ENCODE results near the gene PARD3B. TPM values are rescaled to one million over a fixed set of nuclear protein-coding genes. Genes with fewer than 3 reads are reported as not detected.

The PARD3B gene
- total RNA-seq, 1 donor from 2014 or later: 0.66 TPM

DNA sequence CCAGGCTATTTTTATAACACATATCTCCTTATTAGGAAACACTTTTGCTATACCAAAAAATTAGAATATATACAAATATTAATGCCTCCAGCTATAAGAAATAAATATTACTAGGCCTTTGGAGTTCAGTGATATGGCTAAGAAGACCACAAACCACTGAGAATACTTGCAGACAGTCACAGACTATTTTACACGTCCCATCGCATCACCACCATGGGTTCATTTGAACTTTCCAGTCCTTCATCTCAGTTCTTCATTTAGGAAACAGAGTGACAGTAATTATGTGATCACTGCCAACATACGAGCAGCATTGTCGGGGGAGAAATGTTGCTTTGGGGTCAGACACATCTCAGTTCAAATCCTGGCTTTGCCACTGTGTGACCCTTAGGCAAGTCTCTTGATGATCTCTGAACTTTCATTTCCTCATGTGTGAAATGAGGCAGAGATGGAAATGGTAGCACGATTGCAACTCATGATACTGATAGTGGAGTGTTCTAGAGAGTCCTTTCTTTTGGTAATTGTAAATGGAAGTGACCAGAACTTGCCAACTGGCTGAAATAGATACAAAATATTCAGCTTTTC, 998.1 kb downstream of the PARD3B start:
- no peak overlapping the region for H3K27ac Mint-ChIP-seq (ENCODE audit: unreplicated experiment)
- H3K4me3 Mint-ChIP-seq (ENCODE audit: unreplicated experiment): no peak overlapping the region
- H3K9me3 Mint-ChIP-seq (ENCODE audit: unreplicated experiment): no peaks in the 10 kb centered on the region
- no peaks in the 10 kb centered on the region for H3K36me3 Mint-ChIP-seq (ENCODE audit: unreplicated experiment)
- peaks cover 9% of the 10 kb centered on the region for H3K4me1 Mint-ChIP-seq (ENCODE audit: low read depth, unreplicated experiment)
- TF ChIP-seq, protein P1, sequence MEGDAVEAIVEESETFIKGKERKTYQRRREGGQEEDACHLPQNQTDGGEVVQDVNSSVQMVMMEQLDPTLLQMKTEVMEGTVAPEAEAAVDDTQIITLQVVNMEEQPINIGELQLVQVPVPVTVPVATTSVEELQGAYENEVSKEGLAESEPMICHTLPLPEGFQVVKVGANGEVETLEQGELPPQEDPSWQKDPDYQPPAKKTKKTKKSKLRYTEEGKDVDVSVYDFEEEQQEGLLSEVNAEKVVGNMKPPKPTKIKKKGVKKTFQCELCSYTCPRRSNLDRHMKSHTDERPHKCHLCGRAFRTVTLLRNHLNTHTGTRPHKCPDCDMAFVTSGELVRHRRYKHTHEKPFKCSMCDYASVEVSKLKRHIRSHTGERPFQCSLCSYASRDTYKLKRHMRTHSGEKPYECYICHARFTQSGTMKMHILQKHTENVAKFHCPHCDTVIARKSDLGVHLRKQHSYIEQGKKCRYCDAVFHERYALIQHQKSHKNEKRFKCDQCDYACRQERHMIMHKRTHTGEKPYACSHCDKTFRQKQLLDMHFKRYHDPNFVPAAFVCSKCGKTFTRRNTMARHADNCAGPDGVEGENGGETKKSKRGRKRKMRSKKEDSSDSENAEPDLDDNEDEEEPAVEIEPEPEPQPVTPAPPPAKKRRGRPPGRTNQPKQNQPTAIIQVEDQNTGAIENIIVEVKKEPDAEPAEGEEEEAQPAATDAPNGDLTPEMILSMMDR (IDR thresholded peaks at IDR 0.05; ENCODE audit: partially characterized antibody, unreplicated experiment): no peak
- DNase-seq: no peak
- H3K27me3 Mint-ChIP-seq (ENCODE audit: unreplicated experiment): no peaks in the 10 kb centered on the region

DNA sequence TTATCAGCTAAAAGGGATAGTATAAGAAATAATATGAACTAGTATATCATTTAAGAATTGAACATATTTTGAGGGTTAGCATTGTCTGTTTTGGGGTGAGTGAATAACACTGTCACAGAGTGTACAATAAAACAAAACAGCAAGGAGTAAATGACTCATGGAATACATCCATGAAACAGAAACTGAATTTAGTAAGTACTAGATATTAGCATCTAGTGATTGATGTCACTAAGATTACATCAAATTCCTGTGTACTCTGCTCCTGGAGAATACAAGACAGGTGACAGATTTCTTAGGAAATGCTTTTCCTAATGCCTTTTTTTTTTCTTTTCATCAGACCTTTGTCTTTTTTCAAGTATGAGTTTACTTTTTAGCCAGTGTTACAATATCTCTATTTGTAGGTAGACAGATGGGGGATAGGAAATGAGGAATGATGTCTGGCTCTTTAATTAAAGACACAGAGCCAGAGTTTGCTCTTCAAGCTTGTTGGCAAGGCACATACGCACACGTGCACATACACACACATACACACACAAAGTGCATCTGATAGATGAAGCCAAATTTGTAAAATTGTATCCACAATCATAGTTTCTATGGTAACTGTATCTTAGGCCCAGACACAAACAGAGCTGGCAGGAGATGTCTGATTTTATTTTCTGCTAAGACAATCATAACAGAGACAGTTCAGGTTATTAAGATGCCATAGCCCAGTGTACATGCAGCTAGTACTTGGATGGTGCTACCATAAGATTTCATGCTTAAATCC, 998.8 kb downstream of the PARD3B start:
- TF ChIP-seq, protein P1 (IDR thresholded peaks at IDR 0.05; ENCODE audit: partially characterized antibody, unreplicated experiment): no peak
- Mint-ChIP-seq H3K27ac (ENCODE audit: unreplicated experiment) (no peak overlapping the region), H3K36me3 (ENCODE audit: unreplicated experiment) (no peaks in the 10 kb centered on the region), H3K27me3 (ENCODE audit: unreplicated experiment) (no peaks in the 10 kb centered on the region), H3K4me3 (ENCODE audit: unreplicated experiment) (no peak overlapping the region), H3K4me1 (ENCODE audit: low read depth, unreplicated experiment) (peaks cover 9% of the 10 kb centered on the region), H3K9me3 (ENCODE audit: unreplicated experiment) (no peaks in the 10 kb centered on the region)
- no peak for DNase-seq

DNA sequence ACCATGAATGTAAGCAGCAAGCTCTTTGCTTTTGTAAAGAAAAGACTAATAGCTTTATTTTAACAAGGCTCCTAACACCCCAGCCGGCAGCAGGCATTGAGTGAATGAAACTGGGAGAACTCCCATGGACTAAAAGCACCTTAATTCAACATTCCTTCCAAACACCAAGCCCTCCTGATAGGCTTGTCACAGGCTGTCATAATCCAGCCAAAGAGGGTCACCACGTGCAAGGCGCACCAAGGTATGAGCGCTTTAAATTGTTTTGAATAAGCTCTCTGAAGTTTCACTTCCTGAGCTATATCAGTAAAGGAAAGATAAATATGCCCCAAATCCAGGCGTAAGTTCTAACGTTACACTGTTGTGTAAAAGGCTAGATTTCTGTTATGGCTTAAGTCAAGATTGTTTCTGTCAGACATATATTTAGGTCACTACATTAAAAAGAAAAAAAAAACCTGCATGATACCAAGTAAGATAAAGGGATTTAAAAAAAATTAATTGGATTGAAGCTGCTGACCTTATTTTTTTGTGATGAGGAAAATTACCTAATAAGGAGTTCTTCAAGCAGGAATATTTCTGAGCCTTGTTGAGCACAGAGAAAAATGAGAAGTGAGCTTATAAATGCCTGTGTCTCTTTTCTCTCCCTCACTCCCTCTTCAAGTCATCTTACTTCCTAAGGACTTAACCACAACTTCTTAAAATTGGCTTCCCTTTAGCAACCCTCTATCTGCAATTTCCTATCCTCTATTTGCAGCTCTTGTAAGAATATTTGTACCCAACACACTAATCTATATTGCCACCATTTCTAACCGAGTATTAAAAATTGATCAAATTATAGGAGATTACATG, 1000.9 kb downstream of the PARD3B start:
- Mint-ChIP-seq H3K27ac (ENCODE audit: unreplicated experiment) (no peak overlapping the region), H3K4me1 (ENCODE audit: low read depth, unreplicated experiment) (no peaks in the 10 kb centered on the region), H3K36me3 (ENCODE audit: unreplicated experiment) (no peaks in the 10 kb centered on the region), H3K9me3 (ENCODE audit: unreplicated experiment) (no peaks in the 10 kb centered on the region), H3K4me3 (ENCODE audit: unreplicated experiment) (no peak overlapping the region), H3K27me3 (ENCODE audit: unreplicated experiment) (no peaks in the 10 kb centered on the region)
- DNase-seq: no peak
- TF ChIP-seq, protein P1 (IDR thresholded peaks at IDR 0.05; ENCODE audit: partially characterized antibody, unreplicated experiment): no peak

DNA sequence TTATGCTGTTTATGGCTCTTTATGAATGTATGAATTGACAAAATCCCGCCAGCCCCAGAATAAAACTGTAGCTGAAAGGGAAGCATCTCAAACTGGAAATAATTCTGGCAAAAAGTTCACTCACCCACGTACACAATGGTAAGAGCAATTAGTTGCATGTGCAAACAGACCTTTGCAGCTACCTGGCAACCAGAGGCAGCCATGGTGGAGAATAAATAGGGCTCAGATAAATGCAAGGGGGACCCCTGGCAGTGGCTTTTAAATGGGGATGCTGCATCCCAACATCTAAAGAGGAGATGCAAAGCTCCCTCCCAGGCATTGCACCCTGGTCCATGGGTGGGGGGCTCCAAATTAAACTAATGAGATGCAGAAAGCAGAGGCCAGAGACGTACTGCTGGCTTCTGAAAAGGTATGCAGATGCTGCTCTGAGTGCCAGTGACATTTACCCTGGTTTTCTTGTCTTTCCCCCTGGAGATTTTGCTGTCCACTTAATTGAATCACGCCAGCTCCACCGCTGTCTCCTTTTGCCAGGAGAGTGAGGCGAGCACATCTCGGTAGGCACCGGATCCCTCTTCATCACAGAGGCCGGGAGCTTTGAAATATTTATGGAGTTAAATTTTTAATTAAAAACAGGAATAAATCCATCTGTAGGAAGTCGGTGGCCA, 1010.4 kb downstream of the PARD3B start:
- Mint-ChIP-seq H3K9me3 (ENCODE audit: unreplicated experiment) (no peaks in the 10 kb centered on the region), H3K27me3 (ENCODE audit: unreplicated experiment) (peaks cover 5% of the 10 kb centered on the region), H3K4me1 (ENCODE audit: low read depth, unreplicated experiment) (peaks cover 27% of the 10 kb centered on the region), H3K27ac (ENCODE audit: unreplicated experiment) (no peak overlapping the region), H3K4me3 (ENCODE audit: unreplicated experiment) (no peak overlapping the region), H3K36me3 (ENCODE audit: unreplicated experiment) (no peaks in the 10 kb centered on the region)
- DNase-seq: no peak
- TF ChIP-seq, protein P1 (IDR thresholded peaks at IDR 0.05; ENCODE audit: partially characterized antibody, unreplicated experiment): no peak
